ENCODE results near the gene CEP152.

The CEP152 gene

DNA sequence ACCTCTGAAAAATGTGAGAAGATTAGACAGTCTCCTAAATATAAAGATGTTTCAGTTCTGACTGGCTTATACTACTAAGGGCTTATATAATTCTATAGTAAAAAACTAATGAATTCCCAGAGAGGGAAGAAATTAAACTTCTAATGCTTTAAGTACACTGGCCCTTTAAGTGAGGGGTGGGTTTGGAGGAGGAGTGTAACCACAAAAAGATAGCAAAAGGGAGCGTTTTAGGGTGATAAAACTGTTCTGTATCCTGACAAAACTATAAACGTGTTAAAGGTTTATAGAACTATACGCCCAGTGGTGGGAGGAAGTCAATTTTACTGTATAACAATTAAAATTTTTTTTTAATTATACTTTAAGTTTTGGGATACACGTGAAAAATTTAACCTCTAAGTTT is 45.8 kb downstream of the CEP152 start:
- Mint-ChIP-seq H3K27me3 (no peaks in the 10 kb centered on the region), H3K27ac (no peak overlapping the region)

GRCh38 chr15:48761393-48762158 is 49.3 kb downstream of the CEP152 start:
- Mint-ChIP-seq H3K36me3 (peaks cover 45% of the 10 kb centered on the region), H3K9me3 (no peaks in the 10 kb centered on the region), H3K4me1 (no peaks in the 10 kb centered on the region), H3K27me3 (no peaks in the 10 kb centered on the region), H3K4me3 (no peak overlapping the region), H3K27ac (no peak overlapping the region)
- ATAC-seq: no peak

More for the DNA sequence above, 45.8 kb downstream of the CEP152 start:
- Mint-ChIP-seq H3K9me3 (no peaks in the 10 kb centered on the region), H3K36me3 (peaks cover 62% of the 10 kb centered on the region), H3K4me3 (no peak overlapping the region), H3K4me1 (no peaks in the 10 kb centered on the region)
- no peak for ATAC-seq

- H3K9me3 Mint-ChIP-seq: no peaks in the 10 kb centered on the region
- no peaks in the 10 kb centered on the region for H3K27me3 Mint-ChIP-seq
- no peak for ATAC-seq
- H3K4me3 Mint-ChIP-seq: no peak overlapping the region
- peaks cover 2% of the 10 kb centered on the region for H3K4me1 Mint-ChIP-seq
- H3K27ac Mint-ChIP-seq: no peak overlapping the region
- H3K36me3 Mint-ChIP-seq: peaks cover 42% of the 10 kb centered on the region
Measured at GRCh38 chr15:48759921-48760320, 50.9 kb downstream of the CEP152 start.

DNA sequence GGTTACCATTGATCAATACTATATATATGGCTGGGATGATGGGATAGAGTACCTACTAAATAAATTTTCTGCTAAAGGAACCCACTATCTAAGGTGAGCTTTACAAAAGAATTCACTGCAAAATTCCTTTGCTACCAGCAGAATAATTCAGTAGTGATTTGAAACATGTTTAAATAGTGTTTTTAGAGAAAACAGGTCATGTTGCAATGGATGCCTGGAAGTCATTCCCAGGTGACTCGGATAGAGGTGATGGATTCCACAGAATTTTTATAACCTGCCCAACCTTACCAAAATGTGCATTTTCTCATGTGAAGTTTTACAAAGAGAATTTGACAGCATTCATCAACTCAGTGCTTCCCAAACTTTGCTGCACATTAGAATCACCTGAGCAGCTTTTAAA is 53.2 kb downstream of the CEP152 start:
- Mint-ChIP-seq H3K4me1 (peaks cover 7% of the 10 kb centered on the region), H3K27ac (no peak overlapping the region), H3K4me3 (no peak overlapping the region), H3K9me3 (no peaks in the 10 kb centered on the region), H3K27me3 (no peaks in the 10 kb centered on the region), H3K36me3 (peaks cover 38% of the 10 kb centered on the region)
- ATAC-seq: no peak

DNA sequence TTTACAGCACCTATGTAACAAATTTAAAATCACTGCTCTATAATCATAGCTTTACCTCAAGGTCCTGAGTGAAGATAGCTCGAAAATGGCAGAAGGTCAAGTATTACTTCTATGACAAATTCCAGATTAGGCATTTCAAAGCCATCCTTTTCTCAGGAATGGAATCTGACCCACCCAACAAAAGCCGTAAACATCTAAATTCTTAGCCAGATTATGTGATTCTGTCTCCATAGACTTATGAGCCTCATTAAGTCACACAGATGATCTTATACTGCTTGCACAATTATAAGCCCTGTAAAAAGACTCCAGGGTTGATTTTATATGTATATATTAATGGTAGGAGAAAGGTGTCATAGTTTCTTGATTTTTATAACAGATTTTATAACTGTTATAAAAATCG is 56.9 kb downstream of the CEP152 start:
- ATAC-seq: no peak
- Mint-ChIP-seq H3K27me3 (no peaks in the 10 kb centered on the region), H3K27ac (no peak overlapping the region), H3K4me1 (peaks cover 7% of the 10 kb centered on the region), H3K9me3 (no peaks in the 10 kb centered on the region), H3K36me3 (peaks cover 44% of the 10 kb centered on the region), H3K4me3 (no peak overlapping the region)

GRCh38 chr15:48751595-48751994 is 59.3 kb downstream of the CEP152 start:
- no peak for ATAC-seq
- peaks cover 7% of the 10 kb centered on the region for H3K4me1 Mint-ChIP-seq
- no peak overlapping the region for H3K4me3 Mint-ChIP-seq
- no peak overlapping the region for H3K27ac Mint-ChIP-seq
- no peaks in the 10 kb centered on the region for H3K27me3 Mint-ChIP-seq
- H3K9me3 Mint-ChIP-seq: no peaks in the 10 kb centered on the region
- peaks cover 61% of the 10 kb centered on the region for H3K36me3 Mint-ChIP-seq

GRCh38 chr15:48748535-48748934 is 62.3 kb downstream of the CEP152 start:
- H3K27ac Mint-ChIP-seq: no peak overlapping the region
- H3K36me3 Mint-ChIP-seq: peaks cover 67% of the 10 kb centered on the region
- no peak for ATAC-seq
- no peaks in the 10 kb centered on the region for H3K9me3 Mint-ChIP-seq
- H3K27me3 Mint-ChIP-seq: no peaks in the 10 kb centered on the region
- no peaks in the 10 kb centered on the region for H3K4me1 Mint-ChIP-seq
- no peak overlapping the region for H3K4me3 Mint-ChIP-seq

GRCh38 chr15:48733615-48734014 is 77.3 kb downstream of the CEP152 start:
- Mint-ChIP-seq H3K27ac (no peak overlapping the region), H3K36me3 (peaks cover 76% of the 10 kb centered on the region), H3K4me3 (no peak overlapping the region), H3K27me3 (no peaks in the 10 kb centered on the region), H3K9me3 (peaks cover 14% of the 10 kb centered on the region), H3K4me1 (no peaks in the 10 kb centered on the region)
- no peak for ATAC-seq

GRCh38 chr15:48730506-48730905 is 80.4 kb downstream of the CEP152 start:
- Mint-ChIP-seq H3K36me3 (peaks cover 69% of the 10 kb centered on the region), H3K27me3 (no peaks in the 10 kb centered on the region)
- no peak for ATAC-seq

GRCh38 chr15:48723969-48724368 is 86.9 kb downstream of the CEP152 start:
- peaks cover 18% of the 10 kb centered on the region for H3K36me3 Mint-ChIP-seq

More at GRCh38 chr15:48730506-48730905, 80.4 kb downstream of the CEP152 start:
- no peaks in the 10 kb centered on the region for H3K4me1 Mint-ChIP-seq
- H3K4me3 Mint-ChIP-seq: no peak overlapping the region
- H3K9me3 Mint-ChIP-seq: peaks cover 8% of the 10 kb centered on the region
- no peak overlapping the region for H3K27ac Mint-ChIP-seq

DNA sequence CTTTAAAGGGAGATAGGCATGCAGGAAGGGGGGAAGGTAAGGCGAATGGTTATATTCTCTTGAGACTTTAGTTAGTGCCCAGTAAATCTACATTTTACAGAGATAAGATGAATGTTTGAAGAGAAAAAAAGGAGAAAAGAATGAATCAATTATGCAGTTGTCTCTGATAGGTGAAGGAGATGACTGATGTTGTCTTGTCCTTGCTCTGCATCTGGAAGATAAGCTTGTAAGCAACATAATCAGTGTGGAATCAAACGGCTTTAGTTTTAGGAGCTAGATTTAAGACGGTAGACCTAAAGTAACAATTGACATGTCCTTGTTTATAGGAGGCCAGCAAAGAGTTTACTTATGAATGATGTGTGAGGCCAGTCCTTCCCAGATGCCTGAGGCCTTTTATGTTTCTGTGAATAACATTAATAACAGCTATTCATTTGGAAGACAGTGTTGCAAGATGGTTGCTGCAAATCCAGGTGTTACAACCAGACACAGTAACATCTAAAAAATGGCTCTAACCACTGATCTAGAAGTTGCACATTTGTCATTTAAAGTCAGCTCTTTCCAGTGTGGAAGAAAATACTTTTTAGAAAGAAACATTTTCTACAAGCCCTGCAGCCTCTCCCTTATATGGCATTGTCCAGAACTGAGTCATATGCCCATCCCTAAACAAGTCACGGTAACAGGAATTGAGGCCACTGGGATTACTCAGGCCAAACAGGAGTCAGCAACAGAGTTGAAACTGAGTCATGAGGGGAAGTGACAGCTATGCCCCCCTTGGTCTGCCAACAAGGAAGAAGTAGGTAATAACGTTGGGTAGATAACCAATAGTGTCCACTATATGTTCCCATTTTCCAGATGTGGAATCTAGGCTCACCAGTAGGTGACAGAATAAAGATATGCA is 87.9 kb downstream of the CEP152 start:
- H3K4me1 Mint-ChIP-seq: no peaks in the 10 kb centered on the region
- H3K27me3 Mint-ChIP-seq: no peaks in the 10 kb centered on the region
- no peak overlapping the region for H3K4me3 Mint-ChIP-seq

More at GRCh38 chr15:48723969-48724368, 86.9 kb downstream of the CEP152 start:
- no peak overlapping the region for H3K27ac Mint-ChIP-seq
- no peaks in the 10 kb centered on the region for H3K4me1 Mint-ChIP-seq
- H3K9me3 Mint-ChIP-seq: no peaks in the 10 kb centered on the region
- no peak for ATAC-seq
- no peaks in the 10 kb centered on the region for H3K27me3 Mint-ChIP-seq
- H3K4me3 Mint-ChIP-seq: no peak overlapping the region

GRCh38 chr15:48721061-48721810 is 89.6 kb downstream of the CEP152 start:
- Mint-ChIP-seq H3K27ac (no peak overlapping the region), H3K27me3 (no peaks in the 10 kb centered on the region), H3K4me3 (no peak overlapping the region), H3K4me1 (no peaks in the 10 kb centered on the region), H3K9me3 (peaks cover 3% of the 10 kb centered on the region), H3K36me3 (peaks cover 9% of the 10 kb centered on the region)
- ATAC-seq: no peak

More for the DNA sequence above, 87.9 kb downstream of the CEP152 start:
- Mint-ChIP-seq H3K9me3 (no peaks in the 10 kb centered on the region), H3K27ac (no peak overlapping the region), H3K36me3 (peaks cover 8% of the 10 kb centered on the region)
- ATAC-seq: no peak

DNA sequence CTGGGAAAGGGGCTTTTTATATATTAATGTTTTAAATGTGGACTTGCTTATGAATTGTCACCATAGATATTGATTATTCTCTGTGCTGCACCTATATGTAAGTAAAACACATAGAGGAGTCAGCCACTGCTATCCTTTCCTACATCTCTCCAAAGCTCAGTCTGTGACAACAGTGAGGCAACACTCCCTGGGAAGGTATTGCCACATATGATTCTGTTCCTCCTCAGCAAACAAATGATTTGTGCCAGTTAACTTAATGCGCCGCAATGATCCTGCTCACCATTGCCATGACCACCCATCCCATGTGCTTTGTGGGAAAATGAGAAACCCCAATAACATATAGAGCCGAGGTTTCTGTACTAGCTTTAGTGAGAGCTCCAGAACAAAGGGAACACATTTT is 90.2 kb downstream of the CEP152 start:
- Mint-ChIP-seq H3K27ac (no peak overlapping the region), H3K9me3 (peaks cover 7% of the 10 kb centered on the region), H3K4me3 (no peak overlapping the region), H3K4me1 (no peaks in the 10 kb centered on the region), H3K36me3 (peaks cover 15% of the 10 kb centered on the region), H3K27me3 (no peaks in the 10 kb centered on the region)
- ATAC-seq: no peak

- Mint-ChIP-seq H3K27me3 (no peaks in the 10 kb centered on the region), H3K9me3 (peaks cover 12% of the 10 kb centered on the region), H3K36me3 (peaks cover 24% of the 10 kb centered on the region), H3K27ac (no peak overlapping the region), H3K4me3 (no peak overlapping the region), H3K4me1 (no peaks in the 10 kb centered on the region)
- ATAC-seq: peak; percentile 55
Measured at GRCh38 chr15:48719668-48720067, 91.2 kb downstream of the CEP152 start.

DNA sequence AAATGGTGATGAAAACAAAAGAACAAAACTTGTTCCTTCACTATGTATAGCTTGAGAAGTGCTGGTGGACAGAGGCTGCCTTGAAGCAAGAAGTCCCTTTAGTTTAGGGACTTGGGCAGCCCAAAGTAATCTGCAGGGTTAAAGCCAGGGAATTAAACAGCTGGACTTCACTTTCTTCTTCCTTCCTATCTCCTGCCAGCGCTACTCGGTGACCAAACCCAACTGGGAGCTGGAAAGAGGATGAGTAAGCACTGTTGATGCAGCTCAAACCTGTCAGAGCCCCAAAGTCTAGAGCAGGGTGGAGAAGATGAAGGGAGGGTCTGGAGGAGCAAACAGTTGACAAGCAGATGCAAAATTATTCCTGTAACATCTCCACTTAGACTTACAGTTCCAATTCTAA is 92.2 kb downstream of the CEP152 start:
- peaks cover 26% of the 10 kb centered on the region for H3K36me3 Mint-ChIP-seq
- no peak for ATAC-seq
- H3K4me3 Mint-ChIP-seq: no peak overlapping the region
- no peak overlapping the region for H3K27ac Mint-ChIP-seq
- no peaks in the 10 kb centered on the region for H3K27me3 Mint-ChIP-seq
- peaks cover 12% of the 10 kb centered on the region for H3K9me3 Mint-ChIP-seq
- no peaks in the 10 kb centered on the region for H3K4me1 Mint-ChIP-seq
